ENCODE results near the gene KLF13. TPM values are rescaled to one million over a fixed set of nuclear protein-coding genes. Genes with fewer than 3 reads are reported as not detected.

KLF13 gene
- total RNA-seq, 2 donors from 2014 or later = 95.1 to 153 TPM

GRCh38 chr15:31391687-31392671 lies 65.3 kb downstream of the KLF13 start:
- H3K4me3 Mint-ChIP-seq = peak overlapping the region; percentile 89
- no peaks in the 10 kb centered on the region for H3K27me3 Mint-ChIP-seq
- H3K36me3 Mint-ChIP-seq = peaks cover 5% of the 10 kb centered on the region
- H3K27ac Mint-ChIP-seq = peak overlapping the region; percentile 80 to 88
- DNase-seq (ENCODE audit: low spot score) (peak; percentile 90), ATAC-seq (peak; percentile 89 to 91)
- H3K9me3 Mint-ChIP-seq = no peaks in the 10 kb centered on the region
- H3K4me1 Mint-ChIP-seq (ENCODE audit: low read depth in 2 of 2) = peaks cover 53 to 55% of the 10 kb centered on the region in 2 donors

GRCh38 chr15:31392761-31393401 lies 66.2 kb downstream of the KLF13 start:
- Mint-ChIP-seq H3K4me1 (ENCODE audit: low read depth in 2 of 2) (peaks cover 46 to 48% of the 10 kb centered on the region in 2 donors), H3K36me3 (peaks cover 5% of the 10 kb centered on the region), H3K27me3 (no peaks in the 10 kb centered on the region), H3K27ac (peak overlapping the region; percentile 80 to 88), H3K9me3 (no peaks in the 10 kb centered on the region), H3K4me3 (peak overlapping the region; percentile 89)
- DNase-seq (ENCODE audit: low spot score) = no peak
- peak; percentile 42 to 57 for ATAC-seq

- peaks cover 42 to 47% of the 10 kb centered on the region in 2 donors for H3K4me1 Mint-ChIP-seq (ENCODE audit: low read depth in 2 of 2)
- peak overlapping the region; percentile 80 to 88 for H3K27ac Mint-ChIP-seq
- ATAC-seq (no peak), DNase-seq (ENCODE audit: low spot score) (no peak)
- H3K27me3 Mint-ChIP-seq = no peaks in the 10 kb centered on the region
- no peaks in the 10 kb centered on the region for H3K9me3 Mint-ChIP-seq
- peaks cover 5% of the 10 kb centered on the region for H3K36me3 Mint-ChIP-seq
- peak overlapping the region; percentile 89 for H3K4me3 Mint-ChIP-seq
These were observed 66.9 kb downstream of the KLF13 start for GRCh38 chr15:31393444-31394091.

GRCh38 chr15:31396881-31397560 lies 70.4 kb downstream of the KLF13 start:
- no peak overlapping the region for H3K4me3 Mint-ChIP-seq
- no peaks in the 10 kb centered on the region for H3K9me3 Mint-ChIP-seq
- peak overlapping the region; percentile 8 to 82 for H3K27ac Mint-ChIP-seq
- H3K4me1 Mint-ChIP-seq (ENCODE audit: low read depth in 2 of 2) = peaks cover 37 to 41% of the 10 kb centered on the region in 2 donors
- no peaks in the 10 kb centered on the region for H3K36me3 Mint-ChIP-seq
- no peak for ATAC-seq
- DNase-seq (ENCODE audit: low spot score) = no peak
- H3K27me3 Mint-ChIP-seq = no peaks in the 10 kb centered on the region

- Mint-ChIP-seq H3K4me1 (ENCODE audit: low read depth in 2 of 2) (peaks cover 36 to 39% of the 10 kb centered on the region in 2 donors), H3K27me3 (no peaks in the 10 kb centered on the region), H3K9me3 (no peaks in the 10 kb centered on the region), H3K36me3 (no peaks in the 10 kb centered on the region), H3K27ac (peak overlapping the region in 1 of 2 donors; percentile 82), H3K4me3 (no peak overlapping the region)
- DNase-seq (ENCODE audit: low spot score) (no peak), ATAC-seq (no peak)
These were observed 71.4 kb downstream of the KLF13 start for GRCh38 chr15:31397851-31398661.

- peaks cover 29 to 34% of the 10 kb centered on the region in 2 donors for H3K4me1 Mint-ChIP-seq (ENCODE audit: low read depth in 2 of 2)
- H3K9me3 Mint-ChIP-seq = no peaks in the 10 kb centered on the region
- no peak overlapping the region for H3K4me3 Mint-ChIP-seq
- ATAC-seq = peak in 1 of 2 donors; percentile 62
- H3K27me3 Mint-ChIP-seq = no peaks in the 10 kb centered on the region
- H3K36me3 Mint-ChIP-seq = no peaks in the 10 kb centered on the region
- no peak for DNase-seq (ENCODE audit: low spot score)
- peak overlapping the region; percentile 41 to 82 for H3K27ac Mint-ChIP-seq
These were observed 72.2 kb downstream of the KLF13 start for GRCh38 chr15:31398677-31399301.

- H3K9me3 Mint-ChIP-seq = no peaks in the 10 kb centered on the region
- DNase-seq (ENCODE audit: low spot score) (no peak), ATAC-seq (peak; percentile 73 to 76)
- H3K27me3 Mint-ChIP-seq = no peaks in the 10 kb centered on the region
- H3K4me3 Mint-ChIP-seq = peak overlapping the region; percentile 30
- no peaks in the 10 kb centered on the region for H3K36me3 Mint-ChIP-seq
- H3K27ac Mint-ChIP-seq = peak overlapping the region; percentile 41 to 82
- H3K4me1 Mint-ChIP-seq (ENCODE audit: low read depth in 2 of 2) = peaks cover 29 to 36% of the 10 kb centered on the region in 2 donors
These were observed 73.0 kb downstream of the KLF13 start for GRCh38 chr15:31399544-31400171.

- peak overlapping the region; percentile 30 for H3K4me3 Mint-ChIP-seq
- peak overlapping the region; percentile 41 to 82 for H3K27ac Mint-ChIP-seq
- no peak for DNase-seq (ENCODE audit: low spot score)
- no peak for ATAC-seq
- no peaks in the 10 kb centered on the region for H3K36me3 Mint-ChIP-seq
- H3K9me3 Mint-ChIP-seq = no peaks in the 10 kb centered on the region
- no peaks in the 10 kb centered on the region for H3K27me3 Mint-ChIP-seq
- H3K4me1 Mint-ChIP-seq (ENCODE audit: low read depth in 2 of 2) = peaks cover 36 to 42% of the 10 kb centered on the region in 2 donors
These were observed 73.7 kb downstream of the KLF13 start for GRCh38 chr15:31400222-31400927.

GRCh38 chr15:31401282-31401681 lies 74.6 kb downstream of the KLF13 start:
- no peak overlapping the region for H3K4me3 Mint-ChIP-seq
- peak overlapping the region in 1 of 2 donors; percentile 73 for H3K27ac Mint-ChIP-seq
- DNase-seq (ENCODE audit: low spot score) = no peak
- no peak for ATAC-seq
- peaks cover 39 to 43% of the 10 kb centered on the region in 2 donors for H3K4me1 Mint-ChIP-seq (ENCODE audit: low read depth in 2 of 2)
- H3K9me3 Mint-ChIP-seq = no peaks in the 10 kb centered on the region
- H3K27me3 Mint-ChIP-seq = no peaks in the 10 kb centered on the region
- H3K36me3 Mint-ChIP-seq = no peaks in the 10 kb centered on the region

GRCh38 chr15:31402003-31402402 lies 75.4 kb downstream of the KLF13 start:
- Mint-ChIP-seq H3K9me3 (no peaks in the 10 kb centered on the region), H3K36me3 (no peaks in the 10 kb centered on the region), H3K27me3 (no peaks in the 10 kb centered on the region), H3K27ac (peak overlapping the region in 1 of 2 donors; percentile 73), H3K4me3 (no peak overlapping the region), H3K4me1 (ENCODE audit: low read depth in 2 of 2) (peaks cover 40 to 42% of the 10 kb centered on the region in 2 donors)
- ATAC-seq (no peak), DNase-seq (ENCODE audit: low spot score) (no peak)

GRCh38 chr15:31402511-31403056 lies 75.9 kb downstream of the KLF13 start:
- Mint-ChIP-seq H3K4me3 (no peak overlapping the region), H3K27me3 (no peaks in the 10 kb centered on the region), H3K36me3 (no peaks in the 10 kb centered on the region), H3K9me3 (no peaks in the 10 kb centered on the region), H3K27ac (no peak overlapping the region), H3K4me1 (ENCODE audit: low read depth in 2 of 2) (peaks cover 42% of the 10 kb centered on the region in 2 donors)
- ATAC-seq (no peak), DNase-seq (ENCODE audit: low spot score) (no peak)
